GM10266 (cell line): Measurements from ENCODE around the gene SPRR5.

Experiments
- DNase-seq: peaks from one replicate; pipeline ENCODE4 v3.0.0; 2012; ENCODE audit errors: extremely low spot score
- TF ChIP-seq, protein P1 (sequence below): IDR thresholded peaks from 2 replicates; pipeline ENCODE4 v1.5.1; 2012; ENCODE audit warnings: mild to moderate bottlenecking, low read depth; ENCODE audit not compliant: control insufficient read depth, insufficient read depth; ENCODE audit errors: missing control alignments

SPRR5 gene

DNA sequence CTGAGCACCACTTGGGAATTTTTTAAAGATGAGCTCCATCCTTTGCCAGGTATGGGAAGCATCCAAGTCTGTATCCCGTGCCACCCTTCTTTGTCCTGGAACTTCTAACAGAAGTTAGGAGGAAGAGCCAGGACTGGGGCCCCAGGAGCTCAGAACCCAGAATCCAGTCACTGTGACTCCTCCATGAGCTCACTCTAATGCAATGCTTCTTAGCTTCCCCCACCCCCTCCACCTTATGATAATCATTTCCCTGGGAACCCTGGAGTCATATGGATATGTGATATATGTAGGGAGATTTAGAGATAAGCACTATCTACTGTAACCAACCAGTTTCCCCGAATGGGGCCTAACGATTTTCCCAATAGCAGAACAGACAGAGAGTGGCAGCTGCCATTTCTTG lies 758 bp upstream of the SPRR5 start:
- TF ChIP-seq, protein P1, sequence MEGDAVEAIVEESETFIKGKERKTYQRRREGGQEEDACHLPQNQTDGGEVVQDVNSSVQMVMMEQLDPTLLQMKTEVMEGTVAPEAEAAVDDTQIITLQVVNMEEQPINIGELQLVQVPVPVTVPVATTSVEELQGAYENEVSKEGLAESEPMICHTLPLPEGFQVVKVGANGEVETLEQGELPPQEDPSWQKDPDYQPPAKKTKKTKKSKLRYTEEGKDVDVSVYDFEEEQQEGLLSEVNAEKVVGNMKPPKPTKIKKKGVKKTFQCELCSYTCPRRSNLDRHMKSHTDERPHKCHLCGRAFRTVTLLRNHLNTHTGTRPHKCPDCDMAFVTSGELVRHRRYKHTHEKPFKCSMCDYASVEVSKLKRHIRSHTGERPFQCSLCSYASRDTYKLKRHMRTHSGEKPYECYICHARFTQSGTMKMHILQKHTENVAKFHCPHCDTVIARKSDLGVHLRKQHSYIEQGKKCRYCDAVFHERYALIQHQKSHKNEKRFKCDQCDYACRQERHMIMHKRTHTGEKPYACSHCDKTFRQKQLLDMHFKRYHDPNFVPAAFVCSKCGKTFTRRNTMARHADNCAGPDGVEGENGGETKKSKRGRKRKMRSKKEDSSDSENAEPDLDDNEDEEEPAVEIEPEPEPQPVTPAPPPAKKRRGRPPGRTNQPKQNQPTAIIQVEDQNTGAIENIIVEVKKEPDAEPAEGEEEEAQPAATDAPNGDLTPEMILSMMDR: no peak
- no peak for DNase-seq

DNA sequence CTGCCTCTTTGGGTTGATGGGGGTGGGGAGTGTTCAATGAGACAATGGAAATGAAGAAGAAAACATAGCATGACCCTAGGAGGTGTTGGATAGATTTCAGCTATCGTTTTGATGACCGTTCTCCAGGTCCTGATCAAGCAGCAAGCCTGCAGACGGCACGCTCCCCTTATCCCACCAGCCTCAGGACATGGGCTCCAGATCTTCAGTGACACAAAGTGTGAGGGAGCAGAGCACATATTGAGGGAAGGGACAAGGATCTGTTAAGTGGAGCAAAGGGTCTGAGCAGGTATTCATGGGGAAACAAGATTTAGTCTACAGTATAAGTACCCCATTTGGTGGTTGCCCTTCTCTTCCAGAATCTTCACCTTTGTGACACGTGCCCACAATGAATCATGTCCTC lies 4.7 kb downstream of the SPRR5 start:
- TF ChIP-seq, protein P1: no peak

DNA sequence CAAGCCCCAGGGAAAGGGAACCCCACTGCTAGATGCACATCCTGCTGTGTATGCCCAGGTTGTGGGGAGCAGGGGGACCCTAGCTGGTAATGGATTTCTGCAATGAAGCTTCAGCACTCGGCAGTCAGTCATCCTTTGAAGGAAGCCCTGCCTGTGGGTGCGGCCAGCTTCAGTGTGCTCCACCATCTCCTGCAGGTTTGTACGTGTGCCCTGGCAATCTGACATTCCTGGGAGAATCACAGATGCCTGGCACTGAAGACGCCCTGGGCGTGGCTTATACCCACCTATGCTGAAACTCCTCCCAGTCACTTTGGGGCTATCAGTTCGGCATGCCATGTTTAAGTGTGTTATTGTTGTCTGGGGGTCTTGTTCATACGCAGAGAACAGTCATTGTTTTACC lies 6.8 kb downstream of the SPRR5 start:
- TF ChIP-seq, protein P1: no peak

More for the DNA sequence above, 4.7 kb downstream of the SPRR5 start:
- DNase-seq: no peak

DNA sequence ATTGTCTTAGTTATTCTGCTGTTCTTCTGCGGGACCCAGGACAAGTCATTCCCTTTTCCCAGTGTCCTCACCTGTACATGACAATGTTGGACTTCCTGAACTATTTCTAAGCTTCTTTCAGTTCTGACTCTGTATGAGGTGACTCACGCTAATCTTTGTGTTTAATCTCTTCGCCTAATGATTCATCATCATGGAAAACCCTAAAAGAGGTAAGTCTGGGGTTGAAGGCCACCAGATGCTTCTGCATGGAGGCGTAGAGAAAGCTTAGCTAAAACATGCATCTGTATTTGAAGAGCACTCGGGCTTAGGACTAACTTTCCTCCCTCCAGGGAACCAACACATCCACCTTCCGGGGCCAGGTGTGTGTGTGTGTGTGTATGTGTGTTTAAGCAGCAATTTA lies 7.4 kb downstream of the SPRR5 start:
- no peak for DNase-seq
- TF ChIP-seq, protein P1: no peak

More for the DNA sequence above, 6.8 kb downstream of the SPRR5 start:
- no peak for DNase-seq

DNA sequence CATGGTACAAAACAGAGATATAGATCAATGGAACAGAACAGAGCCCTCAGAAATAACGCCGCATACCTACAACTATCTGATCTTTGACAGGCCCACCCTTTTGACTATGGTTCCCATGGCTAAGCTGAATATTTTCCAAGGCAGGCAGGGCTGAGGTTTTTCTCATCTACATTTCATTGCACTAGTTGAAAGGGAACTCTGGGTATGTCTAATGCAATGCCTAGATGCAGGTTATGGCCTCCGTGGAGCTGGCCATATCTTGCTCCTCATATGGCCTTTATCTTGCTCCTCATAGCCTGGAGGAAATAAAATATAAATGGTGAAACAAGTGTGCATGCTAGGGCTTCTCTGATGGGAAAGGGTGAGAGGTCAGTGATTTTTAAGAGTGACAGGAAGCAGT lies 10.6 kb downstream of the SPRR5 start:
- DNase-seq: no peak
- TF ChIP-seq, protein P1: no peak

DNA sequence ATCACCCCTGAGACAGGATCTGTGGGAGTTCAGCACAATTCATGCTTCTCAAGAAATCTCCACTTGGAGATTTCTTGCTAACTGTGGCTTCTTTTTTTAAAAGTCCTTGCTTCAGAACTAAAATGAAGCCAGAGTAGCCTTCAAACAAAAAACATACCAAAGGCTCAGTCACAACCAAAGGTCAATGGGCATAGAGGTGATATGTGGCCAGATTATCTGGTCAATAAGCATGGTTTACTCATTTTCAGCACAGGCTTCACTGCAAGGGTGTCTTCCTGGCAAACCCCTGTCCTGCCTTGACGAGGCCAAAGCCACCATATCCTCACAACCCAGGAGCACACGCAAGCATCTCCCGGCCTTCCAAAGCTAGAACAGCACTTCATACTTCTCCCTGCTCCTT lies 12.3 kb downstream of the SPRR5 start:
- TF ChIP-seq, protein P1: no peak
- DNase-seq: no peak

DNA sequence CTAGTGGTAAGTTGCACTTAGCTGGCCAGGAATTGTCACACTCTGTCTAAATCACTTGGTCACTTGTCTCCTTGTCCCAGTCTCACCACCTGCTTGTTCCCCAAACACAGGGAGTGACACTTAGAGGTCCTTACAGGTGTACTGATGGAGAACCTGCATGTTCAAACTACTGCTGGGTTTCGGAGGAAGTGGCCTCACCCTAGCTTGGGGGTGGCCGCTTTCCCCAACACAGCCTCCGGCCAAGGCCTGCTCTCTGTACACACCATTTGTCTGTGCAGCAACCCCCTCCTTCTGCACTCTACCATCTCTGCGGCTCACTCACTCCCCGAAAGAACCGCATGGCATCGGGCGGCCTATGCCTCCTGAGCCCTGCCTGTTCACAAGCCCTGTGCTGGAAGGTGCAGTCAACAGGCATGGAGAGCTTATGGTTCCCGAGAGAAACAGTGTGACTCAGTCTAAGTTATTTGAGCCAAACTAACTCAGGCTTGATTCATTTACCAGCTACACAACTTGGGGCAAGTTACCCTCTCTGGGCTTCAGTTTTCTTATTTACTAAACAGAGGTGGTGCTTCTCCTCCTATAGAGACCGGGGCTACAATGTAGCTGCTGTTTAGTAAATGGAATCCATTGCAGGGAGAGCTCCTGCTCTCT lies 12.9 kb downstream of the SPRR5 start:
- TF ChIP-seq, protein P1: no peak
- DNase-seq: no peak
